Measurements from ENCODE around the gene TRIM74. TPM values are rescaled to one million over a fixed set of nuclear protein-coding genes. Genes with fewer than 3 reads are reported as not detected.
"Not testable (repeated sequence)": the region's sequence is repeated elsewhere in the genome, so short reads cannot be mapped to it uniquely, and the experiment has no call there.

Gene TRIM74
- total RNA-seq, 2 donors from 2014 or later: 1.7 to 1.9 TPM

- H3K4me1 ChIP-seq (replicated peaks); H3K27ac ChIP-seq; intact Hi-C loops (cut with DNase I); H3K9me3 ChIP-seq; H3K27me3 ChIP-seq (replicated peaks; ENCODE audit: insufficient read depth); H3K36me3 ChIP-seq; H3K4me3 ChIP-seq; DNase-seq (ENCODE audit: low spot score): not testable (repeated sequence)
- no CpG with 5 or more reads among the region's 6 CpGs for WGBS
Measured at GRCh38 chr7:72950432-72950831, 18.8 kb downstream of the TRIM74 start.

GRCh38 chr7:72949686-72950085 is 19.6 kb downstream of the TRIM74 start:
- H3K4me3 ChIP-seq; H3K27ac ChIP-seq; H3K36me3 ChIP-seq; DNase-seq (ENCODE audit: low spot score); H3K27me3 ChIP-seq (replicated peaks; ENCODE audit: insufficient read depth); H3K4me1 ChIP-seq (replicated peaks); H3K9me3 ChIP-seq; intact Hi-C loops (cut with DNase I): not testable (repeated sequence)
- WGBS: 91% methylated on average over 2 of the region's 6 CpGs

GRCh38 chr7:72949276-72949675 is 20.0 kb downstream of the TRIM74 start:
- DNase-seq (ENCODE audit: low spot score); H3K4me3 ChIP-seq; H3K36me3 ChIP-seq; H3K27me3 ChIP-seq (replicated peaks; ENCODE audit: insufficient read depth); H3K27ac ChIP-seq; H3K9me3 ChIP-seq; H3K4me1 ChIP-seq (replicated peaks); intact Hi-C loops (cut with DNase I): not testable (repeated sequence)
- 80% methylated on average over 9 of the region's 9 CpGs for whole genome bisulfite sequencing

- intact Hi-C loops (cut with DNase I); H3K27ac ChIP-seq; H3K9me3 ChIP-seq; H3K27me3 ChIP-seq (replicated peaks; ENCODE audit: insufficient read depth); H3K36me3 ChIP-seq; H3K4me1 ChIP-seq (replicated peaks); DNase-seq (ENCODE audit: low spot score); H3K4me3 ChIP-seq: not testable (repeated sequence)
- WGBS: 73% methylated on average over 16 of the region's 23 CpGs
Measured at GRCh38 chr7:72948714-72949113, 20.6 kb downstream of the TRIM74 start.

- H3K27me3 ChIP-seq (replicated peaks; ENCODE audit: insufficient read depth); H3K4me1 ChIP-seq (replicated peaks); intact Hi-C loops (cut with DNase I); H3K4me3 ChIP-seq; DNase-seq (ENCODE audit: low spot score); H3K27ac ChIP-seq; H3K36me3 ChIP-seq; H3K9me3 ChIP-seq: not testable (repeated sequence)
- 86% methylated on average over 21 of the region's 22 CpGs for WGBS
Measured at GRCh38 chr7:72946130-72946745, 23.0 kb downstream of the TRIM74 start.

- H3K4me1 ChIP-seq (replicated peaks); DNase-seq (ENCODE audit: low spot score); H3K9me3 ChIP-seq; H3K36me3 ChIP-seq; H3K27ac ChIP-seq; intact Hi-C loops (cut with DNase I); H3K27me3 ChIP-seq (replicated peaks; ENCODE audit: insufficient read depth); H3K4me3 ChIP-seq: not testable (repeated sequence)
- WGBS: 91% methylated on average over 9 of the region's 9 CpGs
Measured at GRCh38 chr7:72945597-72945996, 23.7 kb downstream of the TRIM74 start.

DNA sequence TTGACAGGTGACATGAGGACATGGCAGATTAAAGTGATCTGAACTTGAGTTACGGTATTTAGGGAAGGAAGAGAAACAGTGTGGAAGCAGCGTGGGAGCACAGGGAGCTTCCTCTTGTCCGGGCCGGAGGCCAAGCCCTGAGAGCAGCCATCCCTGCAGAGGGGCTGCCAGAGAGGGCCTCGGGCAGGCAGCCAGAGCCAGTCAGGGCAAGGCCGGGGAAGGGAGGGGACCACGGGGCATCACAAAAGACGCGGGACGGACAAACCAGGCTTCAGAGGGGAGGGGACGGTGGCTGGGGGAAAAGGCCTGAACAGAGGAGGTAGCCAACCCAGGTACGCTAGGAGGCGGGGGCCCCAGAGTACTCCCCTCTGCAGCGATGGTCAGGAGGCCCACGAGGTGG is 24.3 kb downstream of the TRIM74 start:
- WGBS: 48% methylated on average over 11 of the region's 15 CpGs

DNA sequence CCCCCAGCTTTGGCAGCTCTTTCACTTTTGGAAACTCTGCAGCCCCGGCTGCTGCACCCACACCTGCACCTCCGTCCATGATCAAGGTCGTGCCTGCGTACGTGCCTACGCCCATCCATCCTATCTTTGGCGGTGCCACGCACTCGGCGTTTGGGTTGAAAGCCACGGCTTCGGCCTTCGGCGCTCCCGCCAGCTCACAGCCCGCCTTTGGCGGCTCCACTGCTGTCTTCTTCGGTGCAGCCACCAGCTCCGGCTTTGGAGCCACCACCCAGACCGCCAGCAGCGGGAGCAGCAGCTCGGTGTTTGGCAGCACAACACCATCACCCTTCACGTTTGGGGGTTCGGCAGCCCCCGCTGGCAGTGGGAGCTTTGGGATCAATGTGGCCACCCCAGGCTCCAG is 26.3 kb downstream of the TRIM74 start:
- H3K4me1 ChIP-seq (replicated peaks); H3K4me3 ChIP-seq; H3K9me3 ChIP-seq; H3K27ac ChIP-seq; DNase-seq (ENCODE audit: low spot score); H3K27me3 ChIP-seq (replicated peaks; ENCODE audit: insufficient read depth); intact Hi-C loops (cut with DNase I): not testable (repeated sequence)
- 97% methylated on average over 25 of the region's 25 CpGs for WGBS
- H3K36me3 ChIP-seq: peaks cover 0 to 11% of the 10 kb centered on the region in 2 donors

More for the DNA sequence above, 24.3 kb downstream of the TRIM74 start:
- DNase-seq (ENCODE audit: low spot score); H3K4me1 ChIP-seq (replicated peaks); H3K9me3 ChIP-seq; H3K27me3 ChIP-seq (replicated peaks; ENCODE audit: insufficient read depth); intact Hi-C loops (cut with DNase I); H3K27ac ChIP-seq; H3K4me3 ChIP-seq; H3K36me3 ChIP-seq: not testable (repeated sequence)

- 81% methylated on average over 5 of the region's 20 CpGs for WGBS
- DNase-seq (ENCODE audit: low spot score): not testable (repeated sequence)
Measured at GRCh38 chr7:72942022-72942705, 27.1 kb downstream of the TRIM74 start.

GRCh38 chr7:72928216-72928615 is 41.0 kb downstream of the TRIM74 start:
- H3K9me3 ChIP-seq; H3K4me1 ChIP-seq (replicated peaks); H3K27ac ChIP-seq; H3K27me3 ChIP-seq (replicated peaks; ENCODE audit: insufficient read depth); DNase-seq (ENCODE audit: low spot score); H3K4me3 ChIP-seq: not testable (repeated sequence)
- peaks cover 0 to 14% of the 10 kb centered on the region in 2 donors for H3K36me3 ChIP-seq
- WGBS: 93% methylated on average over 6 of the region's 6 CpGs
- intact Hi-C loops (cut with DNase I): loop anchor here (10.0 kb wide), 1 partner anchor 103 kb away; the partner anchor contains the start of gene TYW1B

More at GRCh38 chr7:72942022-72942705, 27.1 kb downstream of the TRIM74 start:
- intact Hi-C loops (cut with DNase I); H3K4me1 ChIP-seq (replicated peaks); H3K27ac ChIP-seq; H3K4me3 ChIP-seq; H3K9me3 ChIP-seq; H3K27me3 ChIP-seq (replicated peaks; ENCODE audit: insufficient read depth): not testable (repeated sequence)
- peaks cover 0 to 11% of the 10 kb centered on the region in 2 donors for H3K36me3 ChIP-seq

- not testable (repeated sequence) for DNase-seq (ENCODE audit: low spot score); H3K27ac ChIP-seq; H3K4me1 ChIP-seq (replicated peaks); H3K9me3 ChIP-seq; H3K27me3 ChIP-seq (replicated peaks; ENCODE audit: insufficient read depth); H3K4me3 ChIP-seq
- H3K36me3 ChIP-seq: peaks cover 0 to 14% of the 10 kb centered on the region in 2 donors
- WGBS: 93% methylated on average over 6 of the region's 6 CpGs
- intact Hi-C loops (cut with DNase I): loop anchor here (10.0 kb wide), 1 partner anchor 103 kb away; the partner anchor contains the start of gene TYW1B
Measured at GRCh38 chr7:72927791-72928190, 41.5 kb downstream of the TRIM74 start.
